GM18505 (cell line): ENCODE data around the gene TNFRSF8.
A peak's percentile ranks its signal among the peaks of the same experiment; 100 is the strongest.

Experiments
- ATAC-seq: cut with Tn5 transposase; IDR thresholded peaks from one replicate; pipeline ENCODE4 v1.9.1; 2021; ENCODE audit not compliant: unreplicated experiment
- POLR2A ChIP-seq: IDR thresholded peaks from 4 replicates; pipeline ENCODE4 v1.6.1; 2011; ENCODE audit warnings: borderline replicate concordance; ENCODE audit not compliant: insufficient read depth, insufficient read length; ENCODE audit errors: extremely low read depth

TNFRSF8 gene

GRCh38 chr1:12078938-12079861, 16.1 kb downstream of the TNFRSF8 start:
- peak; percentile 31 for TF ChIP-seq POLR2A
- ATAC-seq = peak; percentile 57

GRCh38 chr1:12080156-12080555, 17.1 kb downstream of the TNFRSF8 start:
- ATAC-seq = no peak
- no peak for TF ChIP-seq POLR2A

GRCh38 chr1:12080773-12081556, 17.9 kb downstream of the TNFRSF8 start:
- peak; percentile 34 for TF ChIP-seq POLR2A
- no peak for ATAC-seq

GRCh38 chr1:12081648-12082396, 18.7 kb downstream of the TNFRSF8 start:
- ATAC-seq = no peak
- TF ChIP-seq POLR2A = no peak

GRCh38 chr1:12082988-12083387, 19.9 kb downstream of the TNFRSF8 start:
- no peak for TF ChIP-seq POLR2A
- ATAC-seq = no peak

GRCh38 chr1:12083766-12084165, 20.7 kb downstream of the TNFRSF8 start:
- no peak for TF ChIP-seq POLR2A
- no peak for ATAC-seq

- no peak for TF ChIP-seq POLR2A
- no peak for ATAC-seq
Measured at GRCh38 chr1:12085643-12086260, 22.6 kb downstream of the TNFRSF8 start.

GRCh38 chr1:12087797-12088314, 24.8 kb downstream of the TNFRSF8 start:
- TF ChIP-seq POLR2A = no peak
- ATAC-seq = no peak

- no peak for TF ChIP-seq POLR2A
- no peak for ATAC-seq
Measured at GRCh38 chr1:12088607-12089006, 25.5 kb downstream of the TNFRSF8 start.

- no peak for TF ChIP-seq POLR2A
- ATAC-seq = no peak
Measured at GRCh38 chr1:12090326-12090725, 27.2 kb downstream of the TNFRSF8 start.

GRCh38 chr1:12091191-12091590, 28.1 kb downstream of the TNFRSF8 start:
- ATAC-seq = no peak
- TF ChIP-seq POLR2A = no peak

- no peak for ATAC-seq
- TF ChIP-seq POLR2A = no peak
Measured at GRCh38 chr1:12094180-12094579, 31.1 kb downstream of the TNFRSF8 start.
